GM12873 (cell line): ENCODE data around the gene MRPL38.

Experiments used
- CTCF ChIP-seq: IDR thresholded peaks from 2 replicates; pipeline ENCODE4 v1.5.1; 2012; ENCODE audit warnings: low read depth, mild to moderate bottlenecking, moderate library complexity, low read length, control low read depth; ENCODE audit not compliant: insufficient read depth; ENCODE audit errors: missing control alignments

Gene MRPL38

GRCh38 chr17:75889454-75889853, 15.2 kb downstream of the MRPL38 start:
- TF ChIP-seq CTCF, result peak; percentile 2

GRCh38 chr17:75888484-75888883, 16.2 kb downstream of the MRPL38 start:
- no peak for TF ChIP-seq CTCF

- no peak for TF ChIP-seq CTCF
Measured at GRCh38 chr17:75885431-75885830, 19.3 kb downstream of the MRPL38 start.

GRCh38 chr17:75881678-75882454, 22.8 kb downstream of the MRPL38 start:
- TF ChIP-seq CTCF, result no peak

- TF ChIP-seq CTCF, result no peak
Measured at GRCh38 chr17:75880266-75880665, 24.4 kb downstream of the MRPL38 start.

- no peak for TF ChIP-seq CTCF
Measured at GRCh38 chr17:75878174-75878998, 26.3 kb downstream of the MRPL38 start, which contains the start of gene TRIM47. Gene TRIM47 (minus strand): TSS chr17:75878581. CDS start chr17:75878548, 33 bp downstream.

- TF ChIP-seq CTCF, result peak; percentile 61
Measured at GRCh38 chr17:75877752-75878173, 26.9 kb downstream of the MRPL38 start.
